Heart right ventricle (tissue), 16 donors: ENCODE results near the gene RABAC1. TPM values are rescaled to one million over a fixed set of nuclear protein-coding genes. Genes with fewer than 3 reads are reported as not detected.

ENCODE experiments used
- ATAC-seq, 8 donors: fragments of 200-7000 bp; cut with Tn5 transposase; one replicate each; pipeline ENCODE4 v1.9.1; 2020; ENCODE audit warnings: mild to moderate bottlenecking in 8 of 8, moderate library complexity in 8 of 8, moderate number of reproducible peaks in 1 of 8
- DNase-seq, 2 donors: peaks; one replicate each; pipeline ENCODE4 v3.0.0-alpha.2; 2020
- H3K27ac ChIP-seq, 10 donors: fragments of 200-600 bp; sonication (generic) in 2 of 10; one replicate each; pipeline versions ENCODE4 v1.5.0 to v1.8.0; 2020 to 2022; ENCODE audit warnings: mild to moderate bottlenecking in 3 of 10
- H3K27me3 ChIP-seq, 7 donors: fragments of 200-600 bp; one replicate each; pipeline ENCODE4 v1.8.0; 2021 to 2022; ENCODE audit warnings: mild to moderate bottlenecking in 2 of 7
- H3K36me3 ChIP-seq, 9 donors: fragments of 200-600 bp; sonication (generic) in 1 of 9; one replicate each; pipeline versions ENCODE4 v1.5.0 to v1.8.0; 2020 to 2022; ENCODE audit warnings: mild to moderate bottlenecking in 2 of 9
- H3K4me1 ChIP-seq, 9 donors: fragments of 200-600 bp; sonication (generic) in 1 of 9; one replicate each; pipeline versions ENCODE4 v1.5.0 to v1.8.0; 2020 to 2022; ENCODE audit warnings: mild to moderate bottlenecking in 4 of 9
- H3K4me3 ChIP-seq, 10 donors: fragments of 200-600 bp; sonication (generic) in 2 of 10; one replicate each; pipeline versions ENCODE4 v1.5.0 to v1.8.0; 2020 to 2022; ENCODE audit warnings: mild to moderate bottlenecking in 7 of 10, moderate library complexity in 2 of 10
- H3K9me3 ChIP-seq, 11 donors: fragments of 200-600 bp in 10 of 11; sonication (generic) in 2 of 11; one replicate each; pipeline versions ENCODE4 v1.5.0 to v1.8.0; 2013 to 2022; ENCODE audit warnings: mild to moderate bottlenecking in 2 of 11, control low read depth in 1 of 11, moderate library complexity in 1 of 11
- WGBS, 2 donors: extraction: QIAGEN DNeasy Blood & Tissue Kit; methylation state at CpG; one replicate each; pipeline ENCODE4 v1.1.7; 2013; ENCODE audit warnings: inconsistent platforms in 1 of 2; 5-methylcytosine and 5-hydroxymethylcytosine counted together
- intact Hi-C, 10 donors: fragments of 100-400 bp; cut with DNase I; formaldehyde crosslinking; loops; one replicate each; pipeline versions ENCODE4 v1.11.1 to v1.14.2; 2022
- polyA plus RNA-seq, 2 donors: library from polyadenylated mRNA; stranded (reverse); fragments of 200-250 nt; gene quantifications; one replicate each; pipeline ENCODE4 v1.2.3, GENCODE V29; 2013
- total RNA-seq, 10 donors: library from RNA; stranded (reverse); fragmentation: NEBNext Ultra II Directional in 3 of 10; extraction: Animal tissue kit (Norgen Biotek cat#: 25700) in 3 of 10; gene quantifications; one replicate each; pipeline versions ENCODE4 v1.2.1 to v1.2.4, GENCODE V29; 2021 to 2023
- TF ChIP-seq, protein P1 (sequence below), 9 donors: fragments of 200-600 bp; sonication (generic) in 2 of 9; IDR thresholded peaks; one replicate each; pipeline versions ENCODE4 v1.5.0 to v1.8.0; 2021 to 2022; ENCODE audit warnings: antibody characterized with exemption in 9 of 9, mild to moderate bottlenecking in 5 of 9, moderate library complexity in 1 of 9
- donor health status: Arrhythmogenic right ventricular cardiomyopathy.
- donor health status: ischemic (EF 13 %, LVEDD 7.1; RV severe dilation, severe dysfunction).
- donor health status: healthy with polysubstance abuse.
- donor health status: DM: no; HTN: yes; CAD: no.
- donor health status: DM: no; HTN: no; CAD: no.
- donor health status: ischemic (EF 25% LVEDD 6.9; RV normal size, moderate dysfunction).
- donor health status: ischemic (EF 25% LVEDD 5.7; RV mildly dilated, moderate dysfunction).
- donor health status: healthy.
- donor health status: DM: yes; HTN: yes; CAD: no.
- donor health status: Ischemic cardiomyopathy.
- donor health status: ischemic (EF 35%, LVEDD 5.7; RV mildly dilated, moderate dysfunction).
- donor health status: nonischemic (EF 11% LVEDD 7.7; RV severe dilation, severe dysfunction).
- donor health status: DM: yes; HTN: yes; CAD: no.
- donor health status: PGD.
- donor health status: ischemic (EF 29% LVEDD 5.4; RV normal size, mild dysfunction).
- donor health status: nonischemic (EF 23%, LVEDD 6.1; RV moderate dilation, normal function).

Gene RABAC1
- total and polyA plus RNA-seq, 12 donors = 34.5 to 270 (median 54.8) TPM

GRCh38 chr19:41995959-41996797 lies 37.1 kb upstream of the RABAC1 start:
- WGBS, 2 donors = 38% methylated on average over 12 of the region's 12 CpGs
- Histone ChIP-seq H3K27ac (no peak overlapping the region), H3K9me3 (no peaks in the 10 kb centered on the region), H3K4me1 (peaks cover 0 to 31% (median 19%) of the 10 kb centered on the region in 9 donors), H3K27me3 (peaks cover 3 to 92% (median 82%) of the 10 kb centered on the region in 7 donors), H3K36me3 (no peaks in the 10 kb centered on the region), H3K4me3 (no peak overlapping the region)
- ATAC-seq = no peak
- DNase-seq = no peak
- TF ChIP-seq, protein P1, sequence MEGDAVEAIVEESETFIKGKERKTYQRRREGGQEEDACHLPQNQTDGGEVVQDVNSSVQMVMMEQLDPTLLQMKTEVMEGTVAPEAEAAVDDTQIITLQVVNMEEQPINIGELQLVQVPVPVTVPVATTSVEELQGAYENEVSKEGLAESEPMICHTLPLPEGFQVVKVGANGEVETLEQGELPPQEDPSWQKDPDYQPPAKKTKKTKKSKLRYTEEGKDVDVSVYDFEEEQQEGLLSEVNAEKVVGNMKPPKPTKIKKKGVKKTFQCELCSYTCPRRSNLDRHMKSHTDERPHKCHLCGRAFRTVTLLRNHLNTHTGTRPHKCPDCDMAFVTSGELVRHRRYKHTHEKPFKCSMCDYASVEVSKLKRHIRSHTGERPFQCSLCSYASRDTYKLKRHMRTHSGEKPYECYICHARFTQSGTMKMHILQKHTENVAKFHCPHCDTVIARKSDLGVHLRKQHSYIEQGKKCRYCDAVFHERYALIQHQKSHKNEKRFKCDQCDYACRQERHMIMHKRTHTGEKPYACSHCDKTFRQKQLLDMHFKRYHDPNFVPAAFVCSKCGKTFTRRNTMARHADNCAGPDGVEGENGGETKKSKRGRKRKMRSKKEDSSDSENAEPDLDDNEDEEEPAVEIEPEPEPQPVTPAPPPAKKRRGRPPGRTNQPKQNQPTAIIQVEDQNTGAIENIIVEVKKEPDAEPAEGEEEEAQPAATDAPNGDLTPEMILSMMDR (IDR thresholded peaks at IDR 0.05) = no peak
- intact Hi-C loops = loop anchor here in 6 of 10 donors (5.0 to 10.0 kb wide), 3 partner anchors 36 to 79 kb away; partner anchors contain the start of genes GRIK5 (in 2 of the 6) and ZNF574 (in 2 of the 6)

- Histone ChIP-seq H3K4me1 (peaks cover 0 to 37% (median 19%) of the 10 kb centered on the region in 9 donors), H3K27ac (no peak overlapping the region), H3K36me3 (no peaks in the 10 kb centered on the region), H3K4me3 (no peak overlapping the region), H3K9me3 (no peaks in the 10 kb centered on the region), H3K27me3 (peaks cover 3 to 84% (median 78%) of the 10 kb centered on the region in 7 donors)
- intact Hi-C loops = loop anchor here in 6 of 10 donors (5.0 to 10.0 kb wide), 3 partner anchors 37 to 80 kb away; partner anchors contain the start of genes GRIK5 (in 2 of the 6) and ZNF574 (in 2 of the 6)
- TF ChIP-seq, protein P1 (IDR thresholded peaks at IDR 0.05) = no peak
- WGBS, 2 donors = 85 to 87% methylated on average over 19 of the region's 19 CpGs
- ATAC-seq = no peak
- DNase-seq = no peak
Observed at GRCh38 chr19:41994994-41995958, 36.2 kb upstream of the RABAC1 start.

DNA sequence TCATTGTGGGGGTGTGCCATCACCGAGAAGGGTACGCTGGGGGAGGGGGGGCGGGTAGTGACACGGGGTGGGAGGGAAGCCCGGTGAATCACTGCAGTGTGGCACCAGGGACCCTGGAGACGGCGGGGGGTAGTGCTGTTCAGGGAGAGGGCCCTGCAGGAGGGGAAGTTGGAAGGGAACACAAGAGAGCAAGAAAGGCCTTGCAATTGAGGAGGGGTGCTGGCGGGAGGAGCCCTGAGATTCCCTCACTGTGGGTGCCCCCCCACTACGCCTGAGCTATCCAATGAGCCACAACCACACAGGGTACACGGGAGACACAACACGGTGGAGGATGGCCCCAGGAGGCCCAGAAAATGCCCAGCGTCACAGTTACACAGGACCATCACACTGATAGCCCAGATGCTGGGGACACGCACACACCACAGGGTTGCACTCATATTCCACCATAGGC lies 35.4 kb upstream of the RABAC1 start:
- Histone ChIP-seq H3K4me3 (peak overlapping the region in 9 of 10 donors; percentile 48 to 78 (median 67)), H3K27me3 (peaks cover 3 to 77% (median 71%) of the 10 kb centered on the region in 7 donors), H3K27ac (peak overlapping the region in 1 of 10 donors; percentile 98), H3K9me3 (no peaks in the 10 kb centered on the region), H3K36me3 (no peaks in the 10 kb centered on the region), H3K4me1 (peaks cover 0 to 37% (median 19%) of the 10 kb centered on the region in 9 donors)
- TF ChIP-seq, protein P1 (IDR thresholded peaks at IDR 0.05) = no peak
- ATAC-seq (no peak), DNase-seq (no peak)
- WGBS, 2 donors = 25% methylated on average over 13 of the region's 13 CpGs
- intact Hi-C loops = loop anchor here in 2 of 10 donors (10.0 kb wide), 1 partner anchor 80 kb away; the partner anchor contains the start of genes GRIK5 (in 2 of the 2) and ZNF574 (in 2 of the 2)
